GM11168 (cell line): ENCODE data around the gene SPOCD1.

Source experiments
- in situ Hi-C: fragments of 300-500 bp; cut with MboI; formaldehyde crosslinking; loops from one replicate; pipeline ENCODE4 v1.12.0; 2022; ENCODE audit warnings: low sequenced_read_pairs; ENCODE audit not compliant: unreplicated experiment

The SPOCD1 gene

GRCh38 chr1:31745946-31746670 is 69.7 kb downstream of the SPOCD1 start:
- in situ Hi-C loops, result no loop called here

DNA sequence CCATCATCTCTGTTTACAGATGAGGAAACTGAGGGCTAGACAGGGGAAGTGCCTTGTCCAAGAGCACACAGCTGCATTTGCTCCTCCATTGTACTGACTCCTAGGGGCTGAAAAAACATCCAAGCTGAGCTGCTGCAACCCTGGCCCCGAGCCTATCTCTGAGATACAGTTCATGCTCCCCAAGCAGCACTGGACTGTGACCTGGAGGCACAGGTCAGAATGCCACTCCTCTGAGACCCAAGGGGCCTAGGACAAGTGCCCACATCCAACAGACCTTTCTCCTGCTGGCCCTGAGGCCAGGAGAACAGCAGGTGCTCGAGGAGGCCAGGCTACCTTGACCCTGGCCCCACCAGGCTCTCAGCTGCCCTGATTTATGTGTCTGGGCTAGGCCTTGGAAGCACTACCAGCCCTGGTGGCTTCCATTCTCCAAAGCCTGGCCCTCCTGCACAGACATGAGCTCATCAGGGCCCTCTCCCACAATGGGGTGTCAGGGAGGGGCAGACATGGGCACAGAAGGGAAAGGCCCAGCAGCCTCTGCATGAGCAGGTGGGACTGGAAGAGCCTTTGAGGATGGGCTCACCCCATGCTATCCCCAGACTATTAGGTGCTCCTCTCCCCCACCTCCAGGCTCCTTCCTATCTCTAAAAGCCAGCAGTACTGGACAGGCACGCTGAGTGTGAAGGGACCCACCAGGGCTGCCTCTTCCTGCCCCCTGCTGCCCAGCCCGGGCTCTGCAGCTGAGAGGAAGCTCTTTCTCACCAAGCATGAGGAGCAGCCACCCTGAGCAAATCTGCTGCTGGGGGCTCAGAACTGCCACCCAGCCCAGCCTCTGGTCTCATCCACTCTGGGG is 70.5 kb downstream of the SPOCD1 start:
- in situ Hi-C loops, result no loop called here

DNA sequence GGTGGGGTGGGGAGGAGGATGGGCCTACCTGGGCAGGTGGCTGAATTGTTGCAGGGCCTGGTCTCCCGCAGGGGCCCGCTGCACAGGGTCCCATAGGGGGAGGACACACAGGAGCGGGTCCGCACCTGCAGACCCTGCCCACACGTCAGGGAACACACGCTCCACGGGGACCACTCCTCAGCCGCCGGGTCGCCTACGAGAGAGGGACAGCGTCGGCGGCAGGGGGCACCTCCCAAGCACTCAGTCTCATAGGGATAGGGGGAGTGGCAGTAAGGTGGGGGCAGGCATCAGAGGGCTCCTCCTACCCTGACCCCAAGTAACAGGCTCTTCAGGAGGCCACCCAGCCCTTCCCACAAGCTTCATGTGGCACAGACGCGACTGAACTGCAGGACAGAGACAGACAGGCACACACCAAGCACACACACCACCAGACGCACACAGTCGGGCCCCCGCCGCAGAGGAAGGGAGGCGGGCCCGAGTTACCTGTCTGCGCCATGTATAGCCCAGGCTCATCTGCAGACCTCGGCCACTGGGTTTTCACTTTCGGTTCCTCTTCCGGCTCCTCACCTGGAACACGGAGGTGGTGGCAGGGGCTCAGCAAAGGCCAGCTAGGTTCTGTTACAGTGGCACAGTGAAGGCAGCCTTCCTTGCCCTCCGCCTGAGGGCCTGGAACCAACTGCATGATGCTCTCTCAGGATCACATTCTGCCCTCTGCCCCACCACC is 71.5 kb downstream of the SPOCD1 start:
- in situ Hi-C loops, result no loop called here

DNA sequence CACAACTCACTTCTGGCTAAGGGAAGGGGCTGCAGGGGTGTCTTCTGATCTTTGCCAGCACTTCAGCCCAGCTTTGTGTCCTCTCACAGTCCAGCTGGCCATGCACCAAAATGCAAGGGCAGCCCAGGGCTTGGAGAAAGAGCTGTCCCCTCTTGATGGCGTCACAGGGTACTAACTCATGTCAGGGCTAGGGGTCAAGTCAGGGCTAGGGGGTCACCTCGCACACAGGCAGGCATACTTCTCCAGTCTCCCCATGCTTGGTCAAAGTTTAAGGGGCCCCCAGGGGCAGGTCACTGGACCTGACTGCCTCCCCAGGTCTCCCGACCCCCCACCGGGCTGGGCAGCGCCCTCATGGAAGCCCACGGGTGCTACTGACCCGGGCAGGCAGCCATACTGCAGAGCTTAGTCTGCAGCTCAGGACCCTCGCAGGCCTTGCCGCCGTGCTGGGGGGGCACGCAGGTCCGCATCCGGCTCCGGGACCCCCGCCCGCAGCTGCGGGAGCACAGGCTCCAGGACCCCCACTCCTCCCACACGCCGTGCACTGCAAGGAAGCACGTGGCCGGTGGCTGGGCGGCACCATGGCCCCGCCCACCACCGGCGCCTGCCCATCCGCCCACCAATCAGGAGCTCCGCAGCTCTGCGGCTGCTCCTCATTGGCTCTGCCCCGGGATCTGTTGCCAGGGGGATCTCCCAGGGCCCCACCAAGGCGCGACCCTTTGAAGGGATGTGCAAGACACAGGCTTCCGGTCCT is 73.2 kb downstream of the SPOCD1 start:
- in situ Hi-C loops, result no loop called here
